ENCODE data around the gene CCDC183.
"Not testable (repeated sequence)": the region's sequence is repeated elsewhere in the genome, so short reads cannot be mapped to it uniquely, and the experiment has no call there.

CCDC183 gene

DNA sequence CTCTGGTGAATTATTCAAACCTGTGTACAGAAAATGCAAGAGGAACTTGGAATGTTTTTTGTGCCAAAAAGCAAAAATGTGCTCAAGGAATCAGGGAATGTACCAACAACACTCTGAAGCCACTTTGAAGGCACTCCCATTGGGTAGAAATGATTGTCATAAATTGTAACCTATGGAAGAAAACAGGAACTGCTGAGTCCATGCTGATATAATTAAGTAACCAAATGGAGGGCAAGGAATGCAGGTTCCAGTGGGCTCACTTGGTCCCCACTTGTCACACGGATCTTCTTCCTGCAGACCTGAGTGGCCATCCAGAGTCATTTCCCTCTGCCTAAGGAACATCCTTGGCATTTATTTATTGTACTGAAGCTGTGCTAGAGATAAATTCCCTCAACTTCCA lies 44.9 kb upstream of the CCDC183 start:
- DNase-seq (ENCODE audit: low read depth), result no peak
- H3K4me3 ChIP-seq (ENCODE audit: low read depth, low read length), result no peak overlapping the region
- TF ChIP-seq, protein P1, sequence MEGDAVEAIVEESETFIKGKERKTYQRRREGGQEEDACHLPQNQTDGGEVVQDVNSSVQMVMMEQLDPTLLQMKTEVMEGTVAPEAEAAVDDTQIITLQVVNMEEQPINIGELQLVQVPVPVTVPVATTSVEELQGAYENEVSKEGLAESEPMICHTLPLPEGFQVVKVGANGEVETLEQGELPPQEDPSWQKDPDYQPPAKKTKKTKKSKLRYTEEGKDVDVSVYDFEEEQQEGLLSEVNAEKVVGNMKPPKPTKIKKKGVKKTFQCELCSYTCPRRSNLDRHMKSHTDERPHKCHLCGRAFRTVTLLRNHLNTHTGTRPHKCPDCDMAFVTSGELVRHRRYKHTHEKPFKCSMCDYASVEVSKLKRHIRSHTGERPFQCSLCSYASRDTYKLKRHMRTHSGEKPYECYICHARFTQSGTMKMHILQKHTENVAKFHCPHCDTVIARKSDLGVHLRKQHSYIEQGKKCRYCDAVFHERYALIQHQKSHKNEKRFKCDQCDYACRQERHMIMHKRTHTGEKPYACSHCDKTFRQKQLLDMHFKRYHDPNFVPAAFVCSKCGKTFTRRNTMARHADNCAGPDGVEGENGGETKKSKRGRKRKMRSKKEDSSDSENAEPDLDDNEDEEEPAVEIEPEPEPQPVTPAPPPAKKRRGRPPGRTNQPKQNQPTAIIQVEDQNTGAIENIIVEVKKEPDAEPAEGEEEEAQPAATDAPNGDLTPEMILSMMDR (conservative IDR thresholded peaks at IDR 0.05; ENCODE audit: low read depth, low read length), result no peak

DNA sequence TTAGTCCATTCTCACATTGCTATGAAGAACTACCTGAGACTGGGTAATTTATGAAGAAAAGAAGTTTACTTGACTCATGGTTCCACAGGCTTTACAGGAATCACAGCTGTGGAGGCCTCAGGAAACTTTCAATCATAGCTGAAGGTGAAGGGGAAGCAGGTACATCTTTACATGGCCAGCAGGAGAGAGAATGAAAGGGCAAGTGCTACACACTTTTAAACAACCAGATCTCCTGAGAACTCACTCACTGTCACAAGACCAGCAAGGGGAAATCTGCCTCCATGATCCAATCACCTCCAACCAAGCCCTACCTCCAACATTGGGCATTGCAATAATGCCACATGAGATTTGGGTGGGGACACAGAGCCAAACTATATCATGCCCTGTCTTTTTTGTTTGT lies 44.3 kb upstream of the CCDC183 start:
- no peak for DNase-seq (ENCODE audit: low read depth)
- TF ChIP-seq, protein P1 (conservative IDR thresholded peaks at IDR 0.05; ENCODE audit: low read depth, low read length), result no peak
- H3K4me3 ChIP-seq (ENCODE audit: low read depth, low read length), result no peak overlapping the region

DNA sequence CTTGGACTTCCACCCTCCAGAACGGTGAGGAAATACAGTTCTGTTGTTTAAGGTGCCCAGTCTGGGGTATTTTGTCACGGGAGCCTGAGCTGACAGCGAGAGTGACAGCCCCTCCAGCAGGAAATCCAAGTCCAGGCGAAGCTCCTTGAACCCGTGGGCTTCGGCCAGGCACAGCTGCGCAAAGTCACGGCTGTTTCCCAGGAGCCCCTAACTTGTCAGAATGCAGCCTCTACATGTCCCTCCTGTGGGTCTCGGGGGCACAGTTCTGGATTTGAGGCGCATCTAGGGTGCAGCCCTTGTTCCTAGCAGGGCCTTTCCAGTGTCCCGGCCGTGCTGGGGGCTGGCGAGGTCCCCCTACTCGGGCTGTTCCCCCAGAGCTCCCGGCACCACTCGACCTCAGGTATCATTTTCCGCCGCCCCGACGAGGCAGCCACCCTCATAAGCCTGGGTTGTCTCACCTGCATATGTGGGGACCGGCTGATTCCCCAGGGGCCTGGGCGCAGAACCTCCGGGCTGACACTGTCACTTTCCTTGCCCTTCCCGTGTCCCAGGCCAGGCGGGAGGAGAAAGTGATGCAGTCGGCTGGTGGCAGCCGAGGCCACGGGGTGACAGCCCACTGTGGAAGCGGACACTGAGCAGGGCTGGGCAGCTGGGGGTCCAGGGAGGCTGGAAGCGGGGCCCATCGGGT lies 42.6 kb upstream of the CCDC183 start:
- H3K4me3 ChIP-seq (ENCODE audit: low read depth, low read length), result no peak overlapping the region
- DNase-seq (ENCODE audit: low read depth), result no peak
- TF ChIP-seq, protein P1 (conservative IDR thresholded peaks at IDR 0.05; ENCODE audit: low read depth, low read length), result no peak

DNA sequence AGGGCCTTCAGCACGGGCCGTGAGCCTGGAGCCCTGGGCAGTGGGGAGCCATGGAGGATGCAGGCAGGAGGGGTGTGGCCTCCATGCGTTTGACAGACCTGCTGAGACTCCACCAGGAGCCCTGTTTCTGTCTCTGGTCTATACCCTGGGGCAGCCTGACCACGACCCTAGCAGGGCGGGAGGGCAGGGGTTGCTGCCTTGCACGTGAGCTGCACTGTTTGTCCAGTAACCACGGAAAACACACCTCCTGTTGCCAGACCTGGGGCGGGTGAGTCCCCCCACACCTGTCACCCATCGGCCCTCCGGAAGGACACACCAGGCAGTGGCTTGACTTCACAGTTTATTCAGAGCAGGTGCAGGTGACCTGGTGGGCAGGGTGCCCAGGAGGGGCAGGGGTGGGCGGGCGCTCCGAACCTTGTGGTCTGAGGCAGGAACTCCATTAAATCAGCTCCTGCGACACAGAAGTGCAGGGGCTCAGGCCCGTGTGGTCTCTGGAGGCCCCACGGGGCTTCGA lies 42.0 kb upstream of the CCDC183 start:
- TF ChIP-seq, protein P1 (conservative IDR thresholded peaks at IDR 0.05; ENCODE audit: low read depth, low read length), result no peak
- no peak for DNase-seq (ENCODE audit: low read depth)
- no peak overlapping the region for H3K4me3 ChIP-seq (ENCODE audit: low read depth, low read length)

DNA sequence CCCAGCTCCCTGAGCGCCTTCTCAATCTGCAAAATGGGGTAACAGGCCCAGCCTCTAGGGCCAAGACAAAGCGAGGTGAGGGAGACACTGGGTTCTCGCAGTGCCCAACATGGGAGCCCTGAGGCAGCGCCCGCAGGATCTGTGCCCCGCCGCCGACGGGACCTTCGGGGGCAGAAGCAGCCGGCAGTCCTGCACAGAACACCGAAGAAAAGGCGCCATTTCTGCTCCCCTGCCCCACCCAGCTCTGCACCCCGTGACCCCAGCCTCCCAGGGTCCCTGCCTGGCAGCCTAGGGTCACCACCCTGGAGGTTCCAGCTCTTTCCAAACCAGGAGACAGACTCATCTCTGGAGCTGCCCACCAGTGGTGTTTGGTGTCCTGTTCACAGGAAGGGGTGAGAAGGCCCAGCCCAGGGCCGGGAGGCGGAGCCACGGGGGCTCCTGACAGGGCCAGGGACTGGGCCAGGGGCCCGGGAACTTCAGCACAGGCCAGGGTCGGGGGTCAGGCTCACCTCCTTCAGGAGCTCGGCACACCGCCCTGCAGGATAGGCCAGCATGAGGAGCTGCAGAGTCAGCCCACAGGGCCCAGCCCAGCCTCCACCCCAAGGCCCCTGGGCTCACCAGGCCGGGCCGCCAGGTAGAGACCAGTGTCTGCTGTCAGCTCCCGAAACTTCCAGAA lies 41.4 kb upstream of the CCDC183 start:
- TF ChIP-seq, protein P1 (conservative IDR thresholded peaks at IDR 0.05; ENCODE audit: low read depth, low read length), result no peak

DNA sequence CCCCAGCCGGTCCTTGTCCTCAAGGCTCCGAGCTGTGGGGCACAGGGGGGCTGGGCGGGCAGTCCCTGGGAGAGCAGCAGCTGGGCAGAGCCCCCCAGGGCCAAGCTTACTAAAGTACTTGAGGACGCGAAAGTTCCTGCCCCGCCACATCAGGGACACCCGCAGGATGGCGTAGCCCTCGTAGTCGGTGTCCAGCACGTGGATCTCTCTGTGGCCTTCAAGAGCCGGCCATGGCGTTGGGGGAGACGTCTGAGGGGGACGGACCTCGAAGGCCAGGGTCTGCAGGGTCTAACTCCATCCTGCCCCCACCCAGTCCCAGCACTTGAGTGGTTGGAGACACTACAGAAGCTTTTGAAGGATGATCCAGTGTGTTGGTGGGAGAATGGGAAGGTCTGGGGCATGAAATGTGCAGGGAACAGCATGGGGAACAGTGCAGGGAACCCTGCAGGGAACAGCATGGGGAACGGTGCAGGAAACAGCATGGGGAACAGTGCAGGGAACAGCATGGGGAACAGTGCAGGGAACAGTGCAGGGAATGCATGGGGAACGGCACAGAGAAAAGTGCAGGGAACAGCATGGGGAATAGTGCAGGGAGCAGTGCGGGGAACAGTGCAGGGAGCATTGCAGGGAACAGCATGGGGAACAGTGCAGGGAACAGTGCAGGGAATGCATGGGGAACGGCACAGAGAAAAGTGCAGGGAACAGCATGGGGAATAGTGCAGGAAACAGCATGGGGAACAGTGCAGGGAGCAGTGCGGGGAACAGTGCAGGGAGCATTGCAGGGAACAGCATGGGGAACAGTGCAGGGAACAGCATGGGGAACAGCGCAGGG lies 40.6 kb upstream of the CCDC183 start:
- DNase-seq (ENCODE audit: low read depth); H3K4me3 ChIP-seq (ENCODE audit: low read depth, low read length): not testable (repeated sequence)

More for the DNA sequence above, 41.4 kb upstream of the CCDC183 start:
- H3K4me3 ChIP-seq (ENCODE audit: low read depth, low read length), result no peak overlapping the region
- no peak for DNase-seq (ENCODE audit: low read depth)

DNA sequence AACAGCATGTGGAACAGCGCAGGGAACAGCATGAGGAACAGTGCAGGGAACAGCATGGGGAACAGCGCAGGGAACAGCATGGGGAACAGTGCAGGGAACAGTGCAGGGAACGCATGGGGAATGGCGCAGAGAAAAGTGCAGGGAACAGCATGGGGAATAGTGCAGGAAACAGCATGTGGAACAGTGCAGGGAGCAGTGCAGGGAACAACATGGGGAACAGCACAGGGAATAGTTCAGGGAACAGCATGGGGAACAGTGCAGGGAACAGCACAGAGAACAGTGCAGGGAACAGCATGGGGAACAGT lies 40.1 kb upstream of the CCDC183 start:
- no peak for DNase-seq (ENCODE audit: low read depth)
- no peak overlapping the region for H3K4me3 ChIP-seq (ENCODE audit: low read depth, low read length)
- TF ChIP-seq, protein P1 (conservative IDR thresholded peaks at IDR 0.05; ENCODE audit: low read depth, low read length), result no peak
